ENCODE results near the gene KRT34.

DNA sequence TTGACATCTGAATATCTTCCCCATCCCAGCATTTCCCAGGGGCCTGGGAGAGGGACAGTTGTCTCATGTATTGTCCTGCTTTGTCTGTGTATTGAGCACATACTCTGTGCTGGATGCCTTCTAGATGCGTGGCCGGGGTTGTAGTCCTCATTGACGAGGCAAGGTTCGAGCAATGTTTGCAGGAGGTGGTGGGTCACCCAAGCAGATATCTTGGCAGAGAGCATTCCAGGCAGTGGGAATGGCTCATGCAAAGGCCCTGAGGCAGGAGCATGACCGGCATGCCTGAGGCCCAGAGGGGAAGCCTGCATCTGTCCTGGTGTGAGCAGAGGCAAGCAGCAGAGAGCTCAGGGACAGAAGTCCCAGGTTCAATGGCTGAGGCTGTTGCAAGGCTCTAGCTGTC, 49.0 kb downstream of the KRT34 start:
- no peak for TF ChIP-seq POLR2A (IDR thresholded peaks at IDR 0.05; ENCODE audit: low read length)
- TF ChIP-seq GATA1 (IDR thresholded peaks at IDR 0.05; ENCODE audit: low read depth, low read length), result no peak
